ENCODE measurements around the gene XBP1. TPM values are rescaled to one million over a fixed set of nuclear protein-coding genes. Genes with fewer than 3 reads are reported as not detected.

Gene XBP1
- total RNA-seq, 2 experiments from 2014 or later, result 35.8 to 118 TPM

DNA sequence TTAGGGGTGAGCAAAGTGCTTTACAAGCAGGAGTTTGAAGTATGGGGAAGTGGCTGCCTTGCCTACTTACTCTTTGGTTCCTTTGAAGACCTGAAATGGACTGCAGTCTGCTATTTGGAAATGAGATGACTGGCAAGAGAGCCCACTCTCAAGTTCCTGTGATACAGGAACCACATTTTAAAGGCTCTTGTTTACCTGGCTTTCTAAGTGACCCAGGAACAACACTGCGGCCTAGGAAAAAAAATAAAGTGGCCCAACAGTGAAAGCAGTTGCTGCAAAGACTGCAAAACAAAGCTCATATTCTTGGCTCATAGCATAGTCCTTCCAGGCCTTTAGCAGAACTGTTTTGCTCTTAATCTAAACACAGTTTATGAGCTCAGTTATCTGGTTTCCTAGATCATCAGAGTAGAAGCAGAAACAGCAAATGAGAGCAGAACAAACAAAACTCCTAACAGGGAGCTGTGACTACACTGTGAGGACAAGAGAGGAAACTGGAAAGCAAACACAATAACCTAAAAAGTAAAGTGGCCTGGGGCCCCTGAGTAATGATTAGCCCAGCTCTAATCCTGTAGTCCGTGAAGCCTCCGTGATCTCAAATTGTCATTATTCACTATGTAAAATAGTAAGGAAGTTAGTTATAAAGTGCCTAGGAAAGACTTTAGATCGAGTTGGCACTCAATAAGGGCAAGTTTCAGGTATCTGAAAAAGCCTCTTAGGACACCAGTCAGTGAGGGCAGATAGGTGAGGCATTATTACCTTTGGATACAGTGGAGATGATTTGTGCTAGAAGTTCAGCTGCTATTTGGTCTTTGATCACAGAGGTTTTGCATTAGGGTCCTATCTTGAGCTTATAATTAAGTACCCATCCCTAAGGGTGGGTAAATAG, 16.3 kb downstream of the XBP1 start:
- no peak overlapping the region for H3K4me2 ChIP-seq (ENCODE audit: low read length)
- DNase-seq (ENCODE audit: low spot score), result no peak
- ChIA-PET CTCF (ENCODE audit: unreplicated experiment) (no interaction called here), POLR2A (interaction anchor here (0.6 to 1.6 kb wide), 4 partner anchors 12 to 39 kb away, joined by 3 to 4 read pairs (median 3); partner anchors contain the start of gene CCDC117)
- BruUV-seq (replicated peaks), result TSS peak; percentile 7
- peaks cover 21% of the 10 kb centered on the region for H4K20me1 ChIP-seq (ENCODE audit: insufficient read depth, low read length)
- H3K4me1 ChIP-seq (ENCODE audit: insufficient read depth, low read length, poor library complexity, severe bottlenecking), result no peaks in the 10 kb centered on the region
- no peaks in the 10 kb centered on the region for H3K9me3 ChIP-seq (ENCODE audit: low read length)
- no peaks in the 10 kb centered on the region for H3K79me2 ChIP-seq (ENCODE audit: insufficient read depth, low read depth, low read length)
- H3K9me2 ChIP-seq (ENCODE audit: insufficient read depth, low read length), result no peaks in the 10 kb centered on the region
- peaks cover 94% of the 10 kb centered on the region for H3K36me3 ChIP-seq (ENCODE audit: insufficient read depth, low read length)
- H2AFZ ChIP-seq (ENCODE audit: low read length), result no peak overlapping the region
- no peak overlapping the region for H3K4me3 ChIP-seq (ENCODE audit: low read depth, low read length, poor library complexity, severe bottlenecking)
- intact Hi-C loops (cut with micrococcal nuclease; ENCODE audit: unreplicated experiment), result no loop called here
- no peak for TF ChIP-seq EZH2phosphoT487 (IDR thresholded peaks at IDR 0.05; ENCODE audit: borderline replicate concordance, low read depth, low read length)
- TF ChIP-seq, protein P1, sequence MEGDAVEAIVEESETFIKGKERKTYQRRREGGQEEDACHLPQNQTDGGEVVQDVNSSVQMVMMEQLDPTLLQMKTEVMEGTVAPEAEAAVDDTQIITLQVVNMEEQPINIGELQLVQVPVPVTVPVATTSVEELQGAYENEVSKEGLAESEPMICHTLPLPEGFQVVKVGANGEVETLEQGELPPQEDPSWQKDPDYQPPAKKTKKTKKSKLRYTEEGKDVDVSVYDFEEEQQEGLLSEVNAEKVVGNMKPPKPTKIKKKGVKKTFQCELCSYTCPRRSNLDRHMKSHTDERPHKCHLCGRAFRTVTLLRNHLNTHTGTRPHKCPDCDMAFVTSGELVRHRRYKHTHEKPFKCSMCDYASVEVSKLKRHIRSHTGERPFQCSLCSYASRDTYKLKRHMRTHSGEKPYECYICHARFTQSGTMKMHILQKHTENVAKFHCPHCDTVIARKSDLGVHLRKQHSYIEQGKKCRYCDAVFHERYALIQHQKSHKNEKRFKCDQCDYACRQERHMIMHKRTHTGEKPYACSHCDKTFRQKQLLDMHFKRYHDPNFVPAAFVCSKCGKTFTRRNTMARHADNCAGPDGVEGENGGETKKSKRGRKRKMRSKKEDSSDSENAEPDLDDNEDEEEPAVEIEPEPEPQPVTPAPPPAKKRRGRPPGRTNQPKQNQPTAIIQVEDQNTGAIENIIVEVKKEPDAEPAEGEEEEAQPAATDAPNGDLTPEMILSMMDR (conservative IDR thresholded peaks at IDR 0.05; ENCODE audit: low read length), result no peak
- no peak overlapping the region for H3K27ac ChIP-seq (ENCODE audit: low read depth, low read length, poor library complexity, severe bottlenecking)

DNA sequence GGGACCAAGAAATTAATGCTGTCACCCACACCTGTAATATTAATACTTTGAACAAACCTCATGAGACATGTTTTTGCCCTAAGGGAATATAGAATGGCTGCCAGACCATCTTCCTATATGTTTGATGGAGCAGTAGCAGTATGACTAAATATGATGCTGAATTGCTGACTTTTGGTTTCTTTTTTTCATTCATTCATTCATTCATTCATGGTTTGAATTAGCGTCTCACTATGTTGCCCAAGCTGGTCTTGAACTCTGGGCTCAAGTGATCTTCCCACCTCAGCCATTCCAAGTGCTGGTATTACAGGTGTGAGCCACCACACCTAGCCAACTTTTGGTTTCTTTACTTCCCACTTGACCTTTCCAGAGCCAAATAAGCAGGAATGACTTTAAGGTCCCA, 20.1 kb downstream of the XBP1 start:
- Histone ChIP-seq H3K4me2 (ENCODE audit: low read length) (no peak overlapping the region), H3K36me3 (ENCODE audit: insufficient read depth, low read length) (peaks cover 92% of the 10 kb centered on the region), H3K4me3 (ENCODE audit: low read depth, low read length, poor library complexity, severe bottlenecking) (no peak overlapping the region), H3K9me2 (ENCODE audit: insufficient read depth, low read length) (no peaks in the 10 kb centered on the region), H3K79me2 (ENCODE audit: insufficient read depth, low read depth, low read length) (no peaks in the 10 kb centered on the region), H3K27ac (ENCODE audit: low read depth, low read length, poor library complexity, severe bottlenecking) (no peak overlapping the region), H3K4me1 (ENCODE audit: insufficient read depth, low read length, poor library complexity, severe bottlenecking) (no peaks in the 10 kb centered on the region), H3K9me3 (ENCODE audit: low read length) (no peaks in the 10 kb centered on the region), H2AFZ (ENCODE audit: low read length) (no peak overlapping the region), H4K20me1 (ENCODE audit: insufficient read depth, low read length) (peaks cover 9% of the 10 kb centered on the region)
- intact Hi-C loops (cut with micrococcal nuclease; ENCODE audit: unreplicated experiment), result no loop called here
- no peak for DNase-seq (ENCODE audit: low spot score)
- POLR2A ChIA-PET, result interaction anchor here (1.4 kb wide), 1 partner anchor 18 kb away, joined by 5 read pairs; no protein-coding TSS in a partner anchor
- CTCF ChIA-PET (ENCODE audit: unreplicated experiment), result no interaction called here
- no TSS peak for BruUV-seq (replicated peaks)
- TF ChIP-seq, protein P1 (conservative IDR thresholded peaks at IDR 0.05; ENCODE audit: low read length), result no peak
- TF ChIP-seq EZH2phosphoT487 (IDR thresholded peaks at IDR 0.05; ENCODE audit: borderline replicate concordance, low read depth, low read length), result no peak

GRCh38 chr22:28779833-28780232, 20.5 kb downstream of the XBP1 start:
- H3K9me3 ChIP-seq (ENCODE audit: low read length), result no peaks in the 10 kb centered on the region
- H3K4me3 ChIP-seq (ENCODE audit: low read depth, low read length, poor library complexity, severe bottlenecking), result no peak overlapping the region
- ChIA-PET POLR2A (interaction anchor here (0.7 to 1.4 kb wide), 3 partner anchors 11 to 19 kb away, joined by 3 to 5 read pairs (median 3); no protein-coding TSS in a partner anchor), CTCF (ENCODE audit: unreplicated experiment) (no interaction called here)
- no peak overlapping the region for H3K4me2 ChIP-seq (ENCODE audit: low read length)
- H2AFZ ChIP-seq (ENCODE audit: low read length), result no peak overlapping the region
- H4K20me1 ChIP-seq (ENCODE audit: insufficient read depth, low read length), result peaks cover 12% of the 10 kb centered on the region
- H3K79me2 ChIP-seq (ENCODE audit: insufficient read depth, low read depth, low read length), result peaks cover 1% of the 10 kb centered on the region; the same call in 1 of the 2 replicates
- DNase-seq (ENCODE audit: low spot score), result no peak
- no TSS peak for BruUV-seq (replicated peaks)
- intact Hi-C loops (cut with micrococcal nuclease; ENCODE audit: unreplicated experiment), result loop anchor here (10.0 kb wide), 1 partner anchor 45 kb away; no protein-coding TSS in a partner anchor
- no peaks in the 10 kb centered on the region for H3K4me1 ChIP-seq (ENCODE audit: insufficient read depth, low read length, poor library complexity, severe bottlenecking)
- TF ChIP-seq, protein P1 (conservative IDR thresholded peaks at IDR 0.05; ENCODE audit: low read length), result no peak
- no peak for TF ChIP-seq EZH2phosphoT487 (IDR thresholded peaks at IDR 0.05; ENCODE audit: borderline replicate concordance, low read depth, low read length)
- no peaks in the 10 kb centered on the region for H3K9me2 ChIP-seq (ENCODE audit: insufficient read depth, low read length)
- no peak overlapping the region for H3K27ac ChIP-seq (ENCODE audit: low read depth, low read length, poor library complexity, severe bottlenecking)
- H3K36me3 ChIP-seq (ENCODE audit: insufficient read depth, low read length), result peaks cover 92% of the 10 kb centered on the region
